GM21515 (cell line): ENCODE data around the gene CALD1.

Experiments used
- ATAC-seq: cut with Tn5 transposase; IDR thresholded peaks from one replicate; pipeline ENCODE4 v1.9.1; 2021; ENCODE audit not compliant: unreplicated experiment

Gene CALD1

GRCh38 chr7:134820778-134821177, 41.3 kb downstream of the CALD1 start:
- ATAC-seq = no peak

DNA sequence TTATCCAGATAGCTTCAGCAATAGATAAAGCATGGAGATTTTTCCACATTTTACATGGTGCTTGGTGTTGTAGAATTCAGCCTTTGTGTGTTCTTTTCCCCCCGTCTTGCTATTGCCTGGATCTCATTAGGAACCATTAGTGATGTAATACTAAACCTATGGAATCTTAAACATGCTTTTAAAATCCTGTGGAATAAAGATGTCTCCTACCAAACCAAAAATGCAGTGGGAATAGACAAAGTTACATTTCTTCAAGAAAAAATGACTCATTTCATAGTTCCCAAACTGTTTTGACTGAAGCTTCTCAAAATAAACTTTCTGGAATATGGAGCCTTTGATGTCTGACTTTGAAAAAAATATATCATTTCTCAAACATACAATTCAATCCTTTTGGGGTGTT, 44.0 kb downstream of the CALD1 start:
- ATAC-seq = no peak

- ATAC-seq = no peak
Measured at GRCh38 chr7:134825666-134826065, 46.2 kb downstream of the CALD1 start.

DNA sequence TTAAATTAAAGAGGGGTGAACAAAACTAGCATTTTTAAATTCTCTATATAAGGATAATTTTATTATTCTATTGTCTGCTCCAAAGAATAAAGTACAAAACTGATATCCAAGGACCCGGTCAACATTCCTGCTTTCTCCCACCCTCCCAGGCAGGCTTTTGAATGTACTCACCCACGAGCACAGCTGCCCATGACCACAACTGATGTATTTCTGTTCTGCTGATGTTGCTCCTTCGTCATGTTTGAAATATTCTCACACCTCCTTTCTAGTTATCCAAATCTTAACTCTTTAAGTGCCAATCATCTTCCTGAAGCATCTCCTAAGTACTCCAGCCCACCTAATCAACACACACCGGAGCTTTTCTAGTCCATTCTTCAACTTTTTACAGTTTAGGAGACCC, 46.7 kb downstream of the CALD1 start:
- ATAC-seq = no peak

GRCh38 chr7:134827436-134827835, 48.0 kb downstream of the CALD1 start:
- no peak for ATAC-seq

DNA sequence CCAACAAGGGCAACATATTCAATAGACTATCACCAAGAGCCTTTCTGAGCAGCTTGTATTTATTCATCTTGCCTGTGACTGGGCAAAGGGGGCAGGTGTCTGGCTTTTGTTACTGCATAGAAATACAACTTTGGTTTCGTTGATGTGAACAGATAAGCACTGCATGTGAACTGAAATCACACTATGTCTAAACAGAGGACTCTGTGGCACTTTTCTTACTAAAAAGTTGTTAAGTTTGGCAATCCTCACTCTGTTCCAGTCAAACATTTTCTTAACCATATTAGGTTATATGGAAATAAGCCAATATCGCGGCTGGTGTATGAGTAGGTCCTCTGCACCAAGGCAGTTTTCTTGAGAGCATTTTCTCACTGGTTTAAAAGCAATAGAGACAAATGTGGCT, 48.5 kb downstream of the CALD1 start:
- ATAC-seq = no peak

DNA sequence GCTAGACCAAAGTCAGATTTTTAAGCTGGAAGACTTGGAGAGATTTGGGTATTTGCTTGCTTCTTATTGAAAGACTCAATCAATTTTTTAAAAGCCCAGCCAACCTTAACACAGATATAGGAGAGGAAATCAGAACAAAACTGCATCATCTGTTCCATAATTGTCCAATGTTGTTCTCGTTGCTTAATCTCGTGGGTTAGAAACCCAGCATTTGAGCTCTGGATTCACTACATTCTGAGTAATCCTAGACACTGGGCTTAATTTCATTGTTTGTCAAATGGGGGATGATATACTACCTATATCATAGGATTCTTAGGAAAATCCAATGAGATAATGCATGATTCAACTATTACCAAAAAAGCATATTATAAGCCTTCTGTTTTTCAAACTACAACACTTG, 48.9 kb downstream of the CALD1 start:
- no peak for ATAC-seq

DNA sequence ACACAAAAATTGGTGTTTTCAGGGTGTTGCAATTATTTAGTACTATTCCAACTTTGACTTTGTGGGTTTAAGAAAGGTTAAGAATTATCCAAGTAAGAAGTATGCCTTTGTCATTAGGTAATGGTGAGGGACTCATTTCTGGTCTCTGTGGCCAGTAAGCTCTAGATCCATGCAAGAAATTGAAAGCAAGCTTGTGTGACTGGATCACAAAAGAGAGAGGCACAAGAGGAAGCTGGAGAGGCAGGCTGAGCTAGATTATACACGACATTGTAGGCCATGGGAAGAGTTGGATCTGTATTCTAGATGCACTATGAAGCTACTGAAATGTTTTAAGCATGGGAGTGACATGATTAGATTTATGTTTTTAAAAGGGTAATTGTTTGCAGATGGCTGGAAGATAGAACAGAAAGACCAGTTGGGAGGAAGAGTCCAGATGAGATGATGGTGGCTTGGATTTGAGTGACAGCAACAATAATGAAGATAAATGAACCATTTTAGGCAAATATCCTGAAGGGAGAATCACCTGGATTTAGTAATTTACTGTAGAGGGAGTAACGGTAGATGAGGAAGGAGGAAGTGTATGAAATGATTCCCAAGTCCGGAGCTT, 50.0 kb downstream of the CALD1 start:
- ATAC-seq = no peak

- ATAC-seq = no peak
Measured at GRCh38 chr7:134831862-134832261, 52.4 kb downstream of the CALD1 start.

GRCh38 chr7:134832367-134832766, 52.9 kb downstream of the CALD1 start:
- ATAC-seq = no peak

- no peak for ATAC-seq
Measured at GRCh38 chr7:134834689-134835462, 55.4 kb downstream of the CALD1 start.

DNA sequence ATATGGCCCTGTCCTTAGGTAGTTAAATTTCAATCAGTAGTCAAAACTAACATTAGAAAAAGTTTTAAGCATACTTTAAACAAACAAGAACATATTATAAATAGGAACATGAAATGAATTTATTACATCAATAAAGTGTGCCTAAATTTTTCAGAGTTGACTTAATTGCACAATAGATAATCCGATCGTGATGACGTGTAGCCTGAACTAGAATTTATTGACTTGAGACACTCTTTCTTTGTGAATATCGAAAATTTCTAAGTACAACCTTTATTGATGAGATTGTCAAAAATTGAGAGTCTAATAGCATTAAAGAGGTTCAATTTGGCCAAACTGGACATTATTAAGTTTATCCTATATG, 56.0 kb downstream of the CALD1 start:
- ATAC-seq = no peak

DNA sequence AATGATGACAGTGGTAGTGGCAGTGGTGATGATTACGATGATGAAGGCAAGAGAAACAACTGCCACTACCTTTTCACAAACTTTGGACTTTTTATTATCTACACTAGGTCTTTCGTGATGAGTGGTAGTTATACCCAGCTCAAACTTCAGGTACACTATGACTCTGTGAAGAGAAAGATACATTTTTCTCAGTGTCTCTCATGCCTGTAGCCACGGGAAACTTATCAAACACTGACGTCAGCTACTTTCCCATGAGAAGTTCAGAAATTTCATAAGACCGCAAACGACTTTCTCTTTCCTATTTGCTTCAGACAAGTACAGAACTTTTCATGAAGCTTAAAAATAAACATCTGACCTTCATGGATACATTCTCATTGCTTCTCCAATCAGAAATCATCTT, 57.0 kb downstream of the CALD1 start:
- no peak for ATAC-seq

GRCh38 chr7:134839298-134839697, 59.9 kb downstream of the CALD1 start:
- ATAC-seq = no peak

DNA sequence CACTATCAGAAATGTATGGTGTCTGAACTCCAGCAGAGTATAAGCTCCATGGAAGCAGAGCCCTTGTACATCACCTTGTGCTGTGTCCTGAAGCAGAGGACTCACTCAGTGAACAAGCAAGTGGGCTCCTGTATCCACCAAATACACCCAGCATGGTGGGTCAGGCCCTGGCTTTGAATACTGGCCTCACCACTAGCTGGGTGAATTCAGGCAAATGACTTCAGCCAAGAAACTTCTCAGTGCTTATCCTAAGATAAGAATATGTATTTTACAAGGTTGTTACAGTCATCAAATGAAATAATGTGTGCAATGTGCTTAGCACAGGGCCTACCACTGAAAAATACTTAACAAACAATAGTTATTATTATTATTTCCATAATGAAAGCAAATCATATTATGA, 62.6 kb downstream of the CALD1 start:
- no peak for ATAC-seq

DNA sequence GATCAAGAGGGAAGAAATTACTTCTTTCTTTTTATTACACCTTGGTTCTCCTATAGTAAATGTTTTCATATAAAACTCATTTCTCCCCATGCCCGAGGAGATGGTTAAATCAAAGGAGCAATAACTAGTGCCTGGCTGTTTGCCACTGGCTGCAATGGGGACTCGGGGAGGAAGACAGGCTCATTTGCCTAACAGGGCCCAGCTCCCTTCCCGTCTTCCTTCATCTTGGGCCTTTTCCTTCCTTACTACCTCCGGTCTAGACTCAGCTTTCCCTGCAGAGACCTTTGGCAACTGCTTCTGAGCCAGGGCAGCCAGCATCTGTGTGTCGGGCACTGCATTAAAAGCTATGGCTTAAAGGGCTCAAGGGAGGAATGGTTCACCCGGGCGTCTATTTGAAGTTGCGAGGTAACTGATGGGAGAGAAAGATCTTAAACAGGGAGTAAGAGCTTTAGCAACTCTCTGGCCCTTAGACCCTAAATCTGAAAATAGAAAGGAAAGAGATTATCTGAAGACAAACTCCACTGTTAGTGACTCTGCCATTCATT, 63.5 kb downstream of the CALD1 start:
- no peak for ATAC-seq

GRCh38 chr7:134844200-134844599, 64.8 kb downstream of the CALD1 start:
- no peak for ATAC-seq

DNA sequence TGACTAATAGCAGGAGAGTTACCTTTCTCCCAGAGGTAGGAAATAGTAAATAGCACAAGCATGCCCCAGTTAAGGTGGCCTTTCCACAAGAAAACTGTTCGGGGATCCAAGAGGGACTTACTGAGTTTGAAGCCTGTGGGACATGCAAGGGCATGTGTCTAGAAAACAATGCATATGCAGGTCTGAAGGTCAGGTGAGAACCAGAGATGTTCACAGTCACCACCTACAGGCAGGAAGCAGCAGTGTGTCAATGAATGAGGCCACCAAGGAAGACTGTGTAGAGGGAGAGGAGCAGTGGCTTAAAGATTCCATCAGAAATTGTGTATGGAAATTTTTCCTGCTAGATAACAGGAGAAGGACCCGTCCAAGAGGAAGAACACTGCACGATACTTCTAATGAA, 66.0 kb downstream of the CALD1 start:
- no peak for ATAC-seq

- ATAC-seq = no peak
Measured at GRCh38 chr7:134847851-134848588, 68.6 kb downstream of the CALD1 start.

DNA sequence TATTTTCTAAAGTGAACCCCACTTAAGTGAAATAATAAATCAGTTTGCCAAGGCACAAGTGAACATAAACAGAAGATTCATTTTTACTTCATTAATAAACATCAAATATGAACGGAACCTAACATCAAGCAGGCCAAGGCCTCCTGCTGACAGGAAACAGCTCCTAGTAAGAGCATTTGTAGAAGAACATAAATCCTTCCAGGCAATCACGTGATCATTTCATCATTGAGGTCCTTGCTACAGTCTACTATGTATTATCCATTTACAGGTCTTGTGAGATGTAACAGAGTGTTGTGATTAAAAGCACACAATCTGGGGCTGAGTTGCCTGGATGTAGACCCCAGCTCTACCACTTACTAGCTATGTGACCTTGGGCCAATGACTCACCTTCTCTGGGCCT, 70.6 kb downstream of the CALD1 start:
- ATAC-seq = no peak

DNA sequence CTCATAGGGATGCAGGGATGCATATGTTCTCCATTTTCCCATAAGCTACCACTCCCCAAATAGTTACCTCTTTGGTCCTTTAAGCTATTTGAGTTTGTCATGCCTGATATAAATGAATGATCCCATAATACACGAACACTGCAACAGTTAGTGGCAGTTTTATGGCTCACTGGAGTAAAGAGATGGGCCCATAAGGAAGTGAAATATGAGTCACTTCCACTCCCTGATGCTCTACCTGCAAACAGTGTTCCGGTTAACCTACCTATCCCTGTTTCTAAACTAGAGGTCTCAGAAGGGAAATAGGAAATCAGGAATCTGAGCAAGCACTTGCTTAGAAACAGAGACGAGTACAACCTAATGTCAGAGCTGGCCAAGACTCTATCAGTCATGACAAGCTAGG, 71.7 kb downstream of the CALD1 start:
- ATAC-seq = no peak

DNA sequence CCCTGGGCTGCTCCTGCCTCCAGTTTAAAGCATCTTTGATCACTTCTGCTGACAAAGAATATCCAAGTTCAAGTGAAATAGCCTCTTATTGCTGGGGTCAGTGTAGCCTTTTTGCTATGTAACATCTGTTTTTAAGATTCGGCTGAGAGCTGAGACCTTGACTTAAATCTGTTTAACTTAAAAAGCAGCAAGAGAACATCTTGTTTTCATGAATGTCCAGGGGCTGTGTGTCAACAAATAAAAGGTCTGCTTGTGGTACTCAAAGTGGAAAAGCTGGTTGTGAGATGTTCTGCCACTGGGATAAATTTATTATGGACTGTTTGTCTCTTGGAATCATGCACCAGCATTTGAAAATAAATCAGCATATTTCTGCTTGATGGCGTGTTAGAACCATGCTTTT, 73.2 kb downstream of the CALD1 start:
- no peak for ATAC-seq
